GM13977 (cell line): ENCODE measurements around the gene TBC1D22A.
A peak's percentile ranks its signal among the peaks of the same experiment; 100 is the strongest.

Experiments
- DNase-seq: peaks from one replicate; pipeline ENCODE4 v3.0.0; 2012; ENCODE audit warnings: low spot score
- CTCF ChIP-seq: IDR thresholded peaks from 2 replicates; pipeline ENCODE4 v1.5.1; 2012; ENCODE audit warnings: mild to moderate bottlenecking, control low read depth; ENCODE audit not compliant: insufficient read depth; ENCODE audit errors: extremely low read depth, missing control alignments
- in situ Hi-C: fragments of 300-500 bp; cut with MboI; formaldehyde crosslinking; loops from one replicate; pipeline ENCODE4 v1.12.0; 2022; ENCODE audit warnings: low sequenced_read_pairs, low pct_unique_long_range_greater_than_20kb, mixed read lengths, inconsistent platforms; ENCODE audit not compliant: unreplicated experiment

Gene TBC1D22A

GRCh38 chr22:46757104-46757503 lies 5.3 kb upstream of the TBC1D22A start:
- in situ Hi-C loops = no loop called here
- TF ChIP-seq CTCF = no peak
- DNase-seq = no peak

GRCh38 chr22:46758121-46758520 lies 4.3 kb upstream of the TBC1D22A start:
- no peak for TF ChIP-seq CTCF
- in situ Hi-C loops = no loop called here
- DNase-seq = no peak

GRCh38 chr22:46758867-46759290 lies 3.6 kb upstream of the TBC1D22A start:
- no peak for DNase-seq
- TF ChIP-seq CTCF = peak; percentile 80
- in situ Hi-C loops = no loop called here

GRCh38 chr22:46761017-46761416 lies 1.4 kb upstream of the TBC1D22A start:
- TF ChIP-seq CTCF = no peak
- in situ Hi-C loops = no loop called here
- no peak for DNase-seq

- DNase-seq = no peak
- in situ Hi-C loops = no loop called here
- TF ChIP-seq CTCF = no peak
Observed at GRCh38 chr22:46761539-46762237, 762 bp upstream of the TBC1D22A start.

GRCh38 chr22:46763051-46763705 lies 728 bp downstream of the TBC1D22A start:
- peak; percentile 85 for DNase-seq
- in situ Hi-C loops = no loop called here
- TF ChIP-seq CTCF = no peak
